Measurements from ENCODE around the gene ANKS1B.
"Not testable (repeated sequence)": the region's sequence is repeated elsewhere in the genome, so short reads cannot be mapped to it uniquely, and the experiment has no call there.

The ANKS1B gene

GRCh38 chr12:99577125-99577524 lies 407.6 kb downstream of the ANKS1B start:
- not testable (repeated sequence) for H3K36me3 Mint-ChIP-seq, H3K27ac Mint-ChIP-seq, H3K4me1 Mint-ChIP-seq, H3K4me3 Mint-ChIP-seq, H3K27me3 Mint-ChIP-seq
- H3K9me3 Mint-ChIP-seq, result peaks cover 13% of the 10 kb centered on the region

- Mint-ChIP-seq H3K4me1 (no peaks in the 10 kb centered on the region), H3K9me3 (peaks cover 13% of the 10 kb centered on the region), H3K27me3 (no peaks in the 10 kb centered on the region), H3K4me3 (no peak overlapping the region), H3K27ac (no peak overlapping the region), H3K36me3 (no peaks in the 10 kb centered on the region)
Observed at GRCh38 chr12:99573980-99574379, 410.8 kb downstream of the ANKS1B start.

GRCh38 chr12:99567072-99567471 lies 417.7 kb downstream of the ANKS1B start:
- no peaks in the 10 kb centered on the region for H3K4me1 Mint-ChIP-seq
- no peaks in the 10 kb centered on the region for H3K27me3 Mint-ChIP-seq
- H3K4me3 Mint-ChIP-seq, result no peak overlapping the region
- H3K36me3 Mint-ChIP-seq, result no peaks in the 10 kb centered on the region
- H3K27ac Mint-ChIP-seq, result no peak overlapping the region
- no peaks in the 10 kb centered on the region for H3K9me3 Mint-ChIP-seq

GRCh38 chr12:99558109-99558508 lies 426.6 kb downstream of the ANKS1B start:
- H3K4me1 Mint-ChIP-seq, result no peaks in the 10 kb centered on the region
- no peaks in the 10 kb centered on the region for H3K27me3 Mint-ChIP-seq
- H3K27ac Mint-ChIP-seq, result no peak overlapping the region
- peaks cover 7% of the 10 kb centered on the region for H3K9me3 Mint-ChIP-seq
- H3K36me3 Mint-ChIP-seq, result no peaks in the 10 kb centered on the region
- H3K4me3 Mint-ChIP-seq, result no peak overlapping the region

- H3K4me1 Mint-ChIP-seq, result no peaks in the 10 kb centered on the region
- H3K4me3 Mint-ChIP-seq, result no peak overlapping the region
- peaks cover 7% of the 10 kb centered on the region for H3K9me3 Mint-ChIP-seq
- no peaks in the 10 kb centered on the region for H3K36me3 Mint-ChIP-seq
- H3K27ac Mint-ChIP-seq, result no peak overlapping the region
- H3K27me3 Mint-ChIP-seq, result no peaks in the 10 kb centered on the region
Observed at GRCh38 chr12:99553461-99553860, 431.3 kb downstream of the ANKS1B start.

DNA sequence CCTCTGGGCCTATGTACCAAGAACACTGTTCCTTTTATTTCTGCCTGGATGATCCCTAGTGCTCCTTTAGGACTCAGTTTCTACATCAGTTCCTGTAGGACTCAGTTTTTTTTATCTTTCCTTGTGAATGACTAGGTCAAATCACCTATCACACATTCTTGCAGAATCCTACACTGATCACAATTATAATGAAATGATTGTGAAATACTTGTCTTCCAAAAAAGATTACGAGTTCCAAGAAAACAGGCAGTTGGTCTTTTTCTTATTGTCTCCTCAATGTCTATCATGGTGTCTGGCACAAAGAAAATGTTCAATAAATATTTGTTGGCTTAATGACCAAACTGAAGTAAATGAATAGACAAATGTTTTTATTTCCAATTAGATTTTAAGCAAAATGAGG lies 432.7 kb downstream of the ANKS1B start:
- Mint-ChIP-seq H3K36me3 (no peaks in the 10 kb centered on the region), H3K9me3 (peaks cover 7% of the 10 kb centered on the region), H3K27me3 (no peaks in the 10 kb centered on the region), H3K4me3 (no peak overlapping the region), H3K27ac (no peak overlapping the region), H3K4me1 (no peaks in the 10 kb centered on the region)

- Mint-ChIP-seq H3K27ac (no peak overlapping the region), H3K27me3 (no peaks in the 10 kb centered on the region), H3K36me3 (no peaks in the 10 kb centered on the region), H3K4me3 (no peak overlapping the region), H3K9me3 (no peaks in the 10 kb centered on the region), H3K4me1 (no peaks in the 10 kb centered on the region)
Observed at GRCh38 chr12:99549651-99550050, 435.1 kb downstream of the ANKS1B start.

DNA sequence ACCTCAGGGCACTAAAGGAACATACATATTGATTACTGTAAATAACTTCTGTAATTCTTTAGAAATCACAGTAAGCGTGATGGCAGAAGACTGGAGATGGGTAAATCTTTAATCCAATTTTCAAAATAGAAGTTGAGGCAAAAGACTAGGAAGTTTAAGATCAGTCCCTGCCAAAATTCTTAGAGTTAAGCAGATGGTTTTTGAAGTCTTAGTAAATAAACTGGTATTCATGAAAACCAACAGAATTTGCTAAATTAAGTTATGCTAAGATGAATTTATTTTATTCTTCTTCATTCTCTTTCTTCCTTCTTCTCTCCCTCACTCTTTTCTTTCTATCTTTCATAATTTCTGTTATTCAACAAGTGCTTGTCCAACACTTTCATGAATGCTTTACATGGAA lies 435.5 kb downstream of the ANKS1B start:
- Mint-ChIP-seq H3K27ac (no peak overlapping the region), H3K4me1 (no peaks in the 10 kb centered on the region), H3K36me3 (no peaks in the 10 kb centered on the region), H3K27me3 (no peaks in the 10 kb centered on the region), H3K4me3 (no peak overlapping the region), H3K9me3 (no peaks in the 10 kb centered on the region)

DNA sequence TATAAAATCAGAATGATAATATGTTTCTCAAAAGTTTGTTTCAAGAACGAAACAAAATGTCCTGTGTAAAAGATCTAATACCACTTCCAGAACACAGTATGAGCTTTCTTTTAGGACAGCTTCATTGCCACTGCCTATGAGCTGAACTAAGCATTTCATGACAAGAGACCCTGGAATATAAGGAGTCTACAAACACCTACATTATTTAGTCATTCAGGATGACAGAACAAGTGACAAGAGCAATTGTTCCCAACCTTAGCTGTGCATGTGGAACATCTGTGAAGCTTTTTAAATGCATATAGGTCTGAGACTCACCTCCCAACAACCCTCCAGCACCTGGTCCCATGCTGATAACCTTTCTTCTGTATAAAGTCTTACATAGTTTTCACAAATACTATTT lies 440.3 kb downstream of the ANKS1B start:
- Mint-ChIP-seq H3K4me1 (no peaks in the 10 kb centered on the region), H3K4me3 (no peak overlapping the region), H3K27me3 (no peaks in the 10 kb centered on the region), H3K36me3 (no peaks in the 10 kb centered on the region), H3K27ac (no peak overlapping the region), H3K9me3 (peaks cover 8% of the 10 kb centered on the region)

GRCh38 chr12:99529966-99530365 lies 454.8 kb downstream of the ANKS1B start:
- H3K9me3 Mint-ChIP-seq, result no peaks in the 10 kb centered on the region
- H3K4me3 Mint-ChIP-seq, result no peak overlapping the region
- no peaks in the 10 kb centered on the region for H3K27me3 Mint-ChIP-seq
- H3K36me3 Mint-ChIP-seq, result no peaks in the 10 kb centered on the region
- H3K4me1 Mint-ChIP-seq, result no peaks in the 10 kb centered on the region
- no peak overlapping the region for H3K27ac Mint-ChIP-seq

DNA sequence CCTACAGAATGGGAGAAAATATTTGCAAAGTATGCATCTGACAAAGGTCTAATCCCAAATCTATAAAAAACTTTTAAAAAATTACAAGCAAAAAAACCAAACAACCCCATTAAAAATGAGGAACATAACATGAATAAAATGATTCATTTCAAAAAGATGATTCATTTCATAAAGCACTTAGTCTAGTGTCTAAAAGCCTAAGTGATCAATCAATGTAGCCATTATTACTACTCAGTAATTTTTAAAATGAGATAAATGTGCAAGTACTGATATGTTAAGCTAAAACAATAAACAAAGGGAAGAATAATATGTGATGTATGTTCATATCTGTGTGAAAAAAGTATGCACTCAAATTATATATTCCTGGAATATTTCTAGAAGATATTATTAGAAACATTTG lies 456.3 kb downstream of the ANKS1B start:
- H3K36me3 Mint-ChIP-seq, result no peaks in the 10 kb centered on the region
- H3K4me3 Mint-ChIP-seq, result no peak overlapping the region
- no peak overlapping the region for H3K27ac Mint-ChIP-seq
- H3K27me3 Mint-ChIP-seq, result no peaks in the 10 kb centered on the region
- H3K9me3 Mint-ChIP-seq, result no peaks in the 10 kb centered on the region
- H3K4me1 Mint-ChIP-seq, result no peaks in the 10 kb centered on the region

DNA sequence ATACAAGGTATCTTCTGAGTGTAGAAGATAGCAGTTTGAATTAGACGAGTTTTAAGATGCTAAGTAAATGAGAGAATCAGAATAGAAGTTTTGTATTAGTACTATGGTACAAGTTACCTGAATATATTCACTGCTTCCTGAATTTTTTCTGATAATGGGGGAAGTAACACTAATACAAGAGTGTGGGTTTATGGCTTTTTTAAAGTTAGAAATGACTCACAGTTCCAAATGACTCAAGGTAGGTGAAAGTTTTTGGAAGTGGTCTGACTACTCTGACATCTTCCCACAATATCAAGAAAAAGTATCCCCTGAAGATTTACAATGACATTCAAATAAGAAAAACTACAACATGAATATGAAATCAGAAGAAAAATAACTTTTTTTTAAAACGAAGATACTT lies 460.9 kb downstream of the ANKS1B start:
- Mint-ChIP-seq H3K4me1 (no peaks in the 10 kb centered on the region), H3K4me3 (no peak overlapping the region), H3K27ac (no peak overlapping the region), H3K9me3 (no peaks in the 10 kb centered on the region), H3K27me3 (no peaks in the 10 kb centered on the region), H3K36me3 (no peaks in the 10 kb centered on the region)

DNA sequence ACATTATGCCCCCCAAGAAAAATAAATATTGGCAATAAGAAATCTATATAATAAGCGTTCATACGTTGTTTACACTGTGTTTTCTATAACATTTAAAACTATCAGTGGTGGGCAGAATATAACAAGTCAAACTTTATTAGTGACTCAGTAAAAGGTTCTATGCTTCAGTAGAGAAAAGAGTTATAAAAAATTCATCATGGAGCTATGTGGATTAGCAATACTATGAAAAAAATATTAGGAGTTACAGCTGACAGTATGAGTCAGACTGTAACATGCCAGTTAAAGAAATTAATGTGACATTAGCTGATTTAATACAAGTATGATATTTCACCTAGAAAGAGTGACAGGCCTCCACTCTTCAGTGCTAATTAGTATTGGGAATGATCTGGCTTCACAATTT lies 462.3 kb downstream of the ANKS1B start:
- Mint-ChIP-seq H3K4me3 (no peak overlapping the region), H3K4me1 (no peaks in the 10 kb centered on the region), H3K9me3 (no peaks in the 10 kb centered on the region), H3K27me3 (no peaks in the 10 kb centered on the region), H3K36me3 (no peaks in the 10 kb centered on the region), H3K27ac (no peak overlapping the region)

DNA sequence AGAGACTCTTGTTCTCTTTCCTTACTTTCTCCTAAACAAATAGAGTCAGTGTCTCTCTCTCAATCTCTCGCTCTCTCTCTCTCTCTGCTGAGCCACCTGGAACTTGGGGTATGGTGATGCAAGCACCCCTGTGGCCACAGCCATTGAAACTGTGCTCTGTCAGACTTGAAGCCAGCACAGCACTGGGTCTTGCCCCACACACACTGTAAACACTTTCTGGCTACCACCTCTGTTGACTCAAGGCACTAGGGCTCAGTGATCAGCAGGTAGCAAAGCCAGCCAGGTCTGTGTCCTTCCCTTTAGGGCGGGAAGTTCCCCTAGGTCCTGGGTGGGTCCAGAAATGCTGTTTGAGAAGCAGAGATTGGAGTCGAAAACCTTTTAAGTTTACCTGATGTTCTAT lies 463.1 kb downstream of the ANKS1B start:
- Mint-ChIP-seq H3K4me3 (no peak overlapping the region), H3K27ac (no peak overlapping the region), H3K27me3 (no peaks in the 10 kb centered on the region), H3K4me1 (no peaks in the 10 kb centered on the region), H3K36me3 (no peaks in the 10 kb centered on the region), H3K9me3 (no peaks in the 10 kb centered on the region)

GRCh38 chr12:99513066-99513465 lies 471.7 kb downstream of the ANKS1B start:
- H3K9me3 Mint-ChIP-seq, result peaks cover 14% of the 10 kb centered on the region

GRCh38 chr12:99505805-99506204 lies 478.9 kb downstream of the ANKS1B start:
- Mint-ChIP-seq H3K27me3 (no peaks in the 10 kb centered on the region), H3K27ac (no peak overlapping the region), H3K4me1 (no peaks in the 10 kb centered on the region), H3K36me3 (no peaks in the 10 kb centered on the region), H3K4me3 (no peak overlapping the region), H3K9me3 (peaks cover 12% of the 10 kb centered on the region)

More at GRCh38 chr12:99513066-99513465, 471.7 kb downstream of the ANKS1B start:
- Mint-ChIP-seq H3K27ac (no peak overlapping the region), H3K36me3 (no peaks in the 10 kb centered on the region), H3K4me1 (no peaks in the 10 kb centered on the region), H3K27me3 (no peaks in the 10 kb centered on the region), H3K4me3 (no peak overlapping the region)

DNA sequence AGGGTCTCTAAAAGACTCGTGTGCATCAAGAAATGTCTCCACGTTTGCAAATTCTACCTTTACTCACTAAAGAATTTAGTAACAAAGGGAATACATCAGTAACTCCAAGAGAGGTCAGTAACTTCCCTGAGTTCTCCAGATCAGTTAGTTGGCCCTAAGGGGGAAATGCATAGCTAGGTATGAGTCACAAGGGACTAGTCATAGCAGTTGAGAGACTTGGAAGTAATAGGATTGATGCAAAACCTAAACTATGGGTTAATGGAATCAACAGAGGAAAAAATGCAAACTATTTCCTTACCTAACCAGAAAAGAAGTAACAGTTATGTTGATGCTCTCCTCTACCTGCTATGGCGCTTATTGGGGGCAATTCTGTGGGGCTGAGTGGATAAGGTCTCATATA lies 486.0 kb downstream of the ANKS1B start:
- H3K36me3 Mint-ChIP-seq, result no peaks in the 10 kb centered on the region
- H3K4me1 Mint-ChIP-seq, result no peaks in the 10 kb centered on the region
- no peak overlapping the region for H3K27ac Mint-ChIP-seq
- H3K9me3 Mint-ChIP-seq, result peaks cover 19% of the 10 kb centered on the region
- no peak overlapping the region for H3K4me3 Mint-ChIP-seq
- H3K27me3 Mint-ChIP-seq, result no peaks in the 10 kb centered on the region

Measured in activated naive CD4-positive, alpha-beta T cell treated with anti-CD3 and anti-CD28 coated beads, Interleukin-2, amount 50 U/mL, for 24 hours (primary cell).